ENCODE data around the gene AEBP2. TPM values are rescaled to one million over a fixed set of nuclear protein-coding genes. Genes with fewer than 3 reads are reported as not detected.
A peak's percentile ranks its signal among the peaks of the same experiment; 100 is the strongest.
"Not testable (repeated sequence)": the region's sequence is repeated elsewhere in the genome, so short reads cannot be mapped to it uniquely, and the experiment has no call there.

Gene AEBP2
- polyA plus RNA-seq, 3 donors = 59.1 to 67.9 (median 64.1) TPM

DNA sequence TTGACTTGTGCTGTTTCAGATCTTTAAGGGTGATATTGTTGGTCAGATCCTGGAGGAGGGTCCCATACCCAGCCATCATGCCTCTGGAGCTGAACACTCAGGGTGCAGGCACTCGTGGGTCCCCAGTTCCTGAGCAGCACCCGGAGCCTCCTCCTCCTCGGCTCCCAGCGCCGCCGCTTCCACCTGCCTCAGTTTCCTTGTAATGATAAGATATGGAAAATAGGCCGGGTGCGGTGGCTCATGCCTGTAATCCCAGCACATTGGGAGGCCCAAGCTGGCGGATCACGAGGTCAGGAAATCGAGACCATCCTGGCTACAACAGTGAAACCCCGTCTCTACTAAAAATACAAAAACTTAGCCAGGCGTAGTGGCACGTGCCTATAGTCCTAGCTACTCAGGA lies 20.2 kb upstream of the AEBP2 start:
- no peak for DNase-seq (ENCODE audit: low read depth in 3 of 3, low spot score in 2 of 3)

DNA sequence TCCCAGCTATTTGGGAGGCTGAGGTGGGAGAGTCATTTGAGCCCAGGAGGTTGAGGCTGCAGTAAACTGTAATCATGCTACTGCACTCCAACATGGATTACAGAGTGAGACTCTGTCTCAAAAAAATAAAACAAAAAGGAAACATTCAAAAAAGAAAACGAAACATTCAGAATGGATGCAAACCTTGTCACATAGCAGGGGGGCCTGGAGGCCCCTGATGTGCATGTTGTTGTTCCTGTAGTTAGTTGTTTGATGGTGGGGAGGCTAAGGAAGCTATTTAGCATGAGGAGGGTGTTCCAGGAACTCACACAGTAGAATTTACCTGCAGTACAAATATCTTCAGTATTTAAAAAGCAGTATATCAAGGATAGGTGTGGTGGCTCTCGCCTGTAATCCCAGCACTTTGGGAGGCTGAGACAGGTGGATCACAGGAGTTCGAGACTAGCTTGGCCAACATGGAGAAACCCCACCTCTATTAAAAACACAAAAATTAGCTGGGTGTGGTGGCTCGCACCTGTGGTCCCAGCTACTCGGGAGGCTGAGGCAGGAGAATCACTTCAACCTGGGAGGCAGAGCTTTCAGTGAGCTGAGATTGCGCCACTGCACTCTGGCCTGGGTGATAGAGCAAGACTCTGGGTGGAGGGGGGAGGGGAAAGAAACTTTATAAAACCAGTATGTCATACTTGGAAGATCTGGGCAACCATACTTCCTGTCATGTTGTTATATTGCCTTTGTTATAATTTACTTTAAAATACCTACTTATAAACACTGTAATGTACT lies 17.6 kb upstream of the AEBP2 start:
- no peak for DNase-seq (ENCODE audit: low read depth in 3 of 3, low spot score in 2 of 3)

DNA sequence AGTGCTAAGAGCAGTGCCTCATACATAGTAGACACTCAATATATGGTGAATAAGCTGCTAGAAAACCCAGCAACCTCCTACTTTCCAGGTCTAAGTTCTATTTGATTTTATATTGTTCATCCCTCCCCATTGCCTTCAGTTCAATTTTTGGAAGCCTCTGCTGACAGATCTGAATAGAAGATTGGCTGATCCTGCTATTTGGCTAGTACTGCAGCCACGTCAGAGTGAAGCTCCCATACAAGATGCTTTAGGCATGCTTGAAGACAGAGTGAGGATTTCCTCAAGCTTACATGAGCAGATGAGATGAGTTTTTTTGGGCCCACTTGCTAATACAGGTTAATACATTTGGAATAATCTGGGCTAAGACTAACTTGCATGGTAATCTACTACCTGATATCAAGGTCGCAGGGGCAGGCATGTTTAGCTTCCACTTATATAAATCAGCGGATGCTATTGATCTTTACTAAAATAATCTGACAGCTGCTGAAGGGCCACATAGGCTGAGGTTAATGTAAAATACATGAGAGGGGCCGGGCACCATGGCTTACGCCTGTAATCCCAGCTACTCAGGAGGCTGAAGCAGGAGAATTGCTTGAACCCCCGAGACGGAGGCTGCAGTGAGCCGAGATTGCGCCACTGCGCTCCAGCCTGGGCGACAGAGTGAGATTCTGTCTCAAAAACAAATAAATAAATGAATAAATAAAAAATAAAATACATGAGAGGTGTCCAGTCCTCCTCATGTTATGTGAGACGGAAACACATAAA lies 15.9 kb upstream of the AEBP2 start:
- DNase-seq (ENCODE audit: low read depth in 3 of 3, low spot score in 2 of 3) = no peak

DNA sequence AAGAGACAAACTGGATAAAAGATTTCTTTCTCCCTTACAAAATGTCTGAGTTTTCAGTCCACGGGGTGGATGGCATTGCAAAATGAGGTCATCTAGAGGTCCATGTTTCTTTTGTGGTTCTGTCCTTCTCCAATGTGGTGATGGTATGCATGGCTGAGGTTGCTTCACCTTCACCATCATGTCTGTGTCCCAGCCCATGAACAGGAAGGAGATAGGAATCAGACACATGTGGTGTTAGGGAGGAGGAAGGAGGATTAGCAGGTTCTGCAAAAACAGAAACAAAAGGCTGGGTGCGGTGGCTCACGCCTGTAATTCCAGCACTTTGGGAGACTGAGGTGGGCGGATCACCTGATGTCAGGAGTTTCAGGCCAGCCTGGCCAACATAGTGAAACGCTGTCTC lies 11.0 kb upstream of the AEBP2 start:
- DNase-seq (ENCODE audit: low read depth in 3 of 3, low spot score in 2 of 3) = no peak

DNA sequence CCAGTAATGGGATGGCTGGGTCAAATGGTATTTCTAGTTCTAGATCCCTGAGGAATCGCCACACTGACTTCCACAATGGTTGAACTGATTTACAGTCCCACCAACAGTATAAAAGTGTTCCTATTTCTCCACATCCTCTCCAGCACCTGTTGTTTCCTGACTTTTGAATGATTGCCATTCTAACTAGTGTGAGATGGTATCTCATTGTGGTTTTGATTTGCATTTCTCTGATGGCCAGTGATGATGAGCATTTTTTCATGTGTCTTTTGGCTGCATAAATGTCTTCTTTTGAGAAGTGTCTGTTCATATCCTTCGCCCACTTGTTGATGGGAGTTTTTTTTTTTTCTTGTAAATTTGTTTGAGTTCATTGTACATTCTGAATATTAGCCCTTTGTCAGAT lies 9.8 kb upstream of the AEBP2 start:
- DNase-seq (ENCODE audit: low read depth in 3 of 3, low spot score in 2 of 3) = not testable (repeated sequence)

DNA sequence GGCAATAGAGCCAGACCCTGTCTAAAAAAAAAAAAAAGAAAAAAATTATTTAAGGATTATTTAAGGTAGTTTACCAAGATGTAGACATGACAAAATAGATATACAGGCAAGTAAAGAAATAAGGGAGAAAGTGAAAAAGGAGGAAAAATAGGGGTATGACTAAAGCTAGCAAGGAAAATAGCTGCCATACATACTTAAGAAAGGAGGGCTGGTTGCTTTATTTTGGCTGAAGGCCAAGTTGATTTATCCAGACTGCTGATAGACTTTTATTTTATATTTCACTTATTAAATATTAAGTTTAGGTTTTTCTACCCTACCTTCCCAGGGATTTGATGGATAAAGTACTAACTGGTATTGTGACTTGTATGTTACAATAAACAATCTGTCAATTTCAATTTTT lies 8.3 kb upstream of the AEBP2 start:
- DNase-seq (ENCODE audit: low read depth in 3 of 3, low spot score in 2 of 3) = no peak

DNA sequence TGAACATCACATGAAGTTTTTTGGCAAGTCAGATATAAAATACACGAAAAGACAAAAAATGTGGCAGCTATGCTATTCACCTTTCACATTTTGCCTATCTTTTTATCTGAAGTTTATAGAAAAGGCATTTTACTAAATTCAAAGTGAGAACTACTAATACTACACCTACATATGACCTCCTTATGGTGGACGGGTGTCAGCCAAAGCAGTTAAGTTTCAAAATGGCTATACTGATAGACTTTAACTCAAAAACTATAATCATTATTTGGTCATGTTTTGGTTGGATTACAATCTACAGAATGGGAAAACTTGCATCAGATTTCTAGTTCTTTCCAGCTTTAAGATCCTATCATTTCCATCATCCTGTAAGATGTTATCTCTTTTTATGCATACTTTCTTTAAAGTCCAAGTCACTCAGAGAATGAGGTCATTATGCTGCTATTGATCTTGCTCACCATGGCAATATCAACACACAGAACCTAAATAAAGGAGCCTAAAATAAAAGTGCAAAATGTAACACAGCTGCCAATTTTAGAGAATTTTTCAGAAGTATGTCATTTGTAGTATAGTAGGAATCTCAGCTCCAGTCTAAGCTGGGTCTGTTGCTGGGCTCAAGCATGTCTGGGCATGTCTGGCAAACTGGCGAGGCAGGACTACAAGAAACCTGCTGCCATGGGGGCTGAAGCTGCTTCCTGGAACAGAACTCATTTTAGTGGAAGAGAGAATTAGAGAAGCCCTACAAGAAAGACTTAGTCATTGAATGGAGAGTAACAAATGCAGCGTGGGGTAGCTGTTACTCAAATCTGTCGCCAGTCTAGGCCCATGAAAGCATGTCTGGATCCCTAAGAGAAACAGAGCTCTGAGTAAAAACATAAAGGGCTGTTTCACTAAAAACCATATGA lies 7.6 kb upstream of the AEBP2 start:
- DNase-seq (ENCODE audit: low read depth in 3 of 3, low spot score in 2 of 3) = no peak

DNA sequence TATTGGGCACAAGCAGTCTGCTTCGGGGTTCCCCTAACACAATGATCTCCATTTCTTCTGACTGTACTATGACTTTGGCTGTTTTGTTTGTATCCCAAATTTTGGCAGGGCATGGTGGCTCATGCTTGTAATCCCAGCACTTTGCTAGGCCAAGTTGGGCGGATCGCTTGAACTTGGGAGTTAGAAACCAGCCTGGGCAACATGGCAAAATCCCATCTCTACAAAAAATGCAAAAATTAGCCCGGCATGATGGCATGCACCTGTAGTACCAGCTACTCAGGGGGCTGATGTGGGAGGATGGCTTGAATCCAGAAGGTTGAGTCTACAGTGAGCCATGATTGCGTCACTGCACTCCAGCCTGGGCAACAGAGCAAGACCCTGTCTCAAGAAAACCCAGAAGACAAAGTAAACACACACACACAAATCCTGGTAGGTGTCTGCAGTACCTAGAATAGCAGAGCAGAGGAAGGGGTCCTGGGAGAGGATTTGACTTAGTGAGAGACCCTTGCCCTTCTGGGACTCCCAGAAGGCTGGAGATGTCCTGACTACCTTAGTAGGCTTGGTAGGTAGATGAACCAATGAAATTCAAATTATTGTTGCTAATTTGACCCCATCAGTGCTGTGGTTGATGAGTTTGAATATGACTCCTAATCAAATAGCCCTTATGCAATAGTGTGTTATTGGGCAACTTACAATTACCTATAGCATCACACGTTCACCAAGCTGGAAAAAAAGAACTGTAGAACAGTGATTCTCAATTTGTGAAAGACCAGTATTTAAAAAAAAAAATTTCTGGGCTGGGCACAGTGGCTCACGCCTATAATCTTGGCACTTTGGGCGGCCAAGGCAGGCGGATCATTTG lies 6.8 kb upstream of the AEBP2 start:
- DNase-seq (ENCODE audit: low read depth in 3 of 3, low spot score in 2 of 3) = no peak

DNA sequence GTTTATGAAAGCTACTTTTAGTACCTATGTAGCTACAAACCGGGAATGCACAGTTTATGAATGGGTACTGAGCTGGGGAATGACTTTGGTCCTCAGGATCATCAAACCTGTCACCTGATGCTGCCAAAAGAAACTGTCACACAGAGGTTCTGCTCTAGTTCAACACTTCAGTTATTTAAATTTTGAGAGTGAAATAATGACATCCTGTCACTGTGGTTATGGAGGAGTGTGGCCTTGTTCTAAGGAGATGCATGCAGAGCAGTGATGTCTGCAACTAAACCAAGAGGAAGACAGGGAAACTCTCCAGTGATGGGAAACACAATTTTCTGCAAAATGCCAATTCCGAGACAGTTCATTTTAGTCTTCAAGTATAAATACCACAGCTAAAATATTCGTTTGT lies 4.8 kb upstream of the AEBP2 start:
- no peak for DNase-seq (ENCODE audit: low read depth in 3 of 3, low spot score in 2 of 3)

DNA sequence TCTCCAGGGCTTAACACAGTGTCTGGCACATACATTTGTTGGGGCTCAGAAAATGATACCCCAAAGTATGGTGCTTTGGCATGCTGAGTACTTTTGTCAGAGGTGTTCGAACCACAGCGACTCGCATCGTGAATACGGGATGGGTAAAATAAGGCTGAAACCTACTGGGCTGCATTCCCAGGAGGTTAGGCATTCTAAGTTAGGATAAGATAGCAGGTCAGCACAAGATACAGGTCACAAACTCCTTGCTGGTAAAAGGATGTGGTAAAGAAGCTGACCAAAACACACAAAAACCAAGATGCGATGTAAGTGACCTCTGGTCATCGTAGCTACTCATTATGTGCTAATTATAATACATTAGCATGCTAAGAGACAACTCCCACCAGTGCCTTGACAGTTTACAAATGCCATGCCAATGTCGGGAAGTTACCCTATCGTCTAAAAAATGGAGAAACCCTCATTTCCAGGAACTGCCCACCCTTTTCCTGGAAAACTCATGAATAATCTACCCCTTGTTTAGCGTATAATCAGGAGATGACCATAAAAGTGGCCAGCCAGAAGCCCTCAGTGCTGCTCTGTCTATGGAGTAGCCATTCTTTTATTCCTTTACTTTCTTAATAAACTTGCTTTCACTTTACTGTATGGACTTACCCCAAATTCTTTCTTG lies 3.3 kb upstream of the AEBP2 start:
- no peak for DNase-seq (ENCODE audit: low read depth in 3 of 3, low spot score in 2 of 3)

DNA sequence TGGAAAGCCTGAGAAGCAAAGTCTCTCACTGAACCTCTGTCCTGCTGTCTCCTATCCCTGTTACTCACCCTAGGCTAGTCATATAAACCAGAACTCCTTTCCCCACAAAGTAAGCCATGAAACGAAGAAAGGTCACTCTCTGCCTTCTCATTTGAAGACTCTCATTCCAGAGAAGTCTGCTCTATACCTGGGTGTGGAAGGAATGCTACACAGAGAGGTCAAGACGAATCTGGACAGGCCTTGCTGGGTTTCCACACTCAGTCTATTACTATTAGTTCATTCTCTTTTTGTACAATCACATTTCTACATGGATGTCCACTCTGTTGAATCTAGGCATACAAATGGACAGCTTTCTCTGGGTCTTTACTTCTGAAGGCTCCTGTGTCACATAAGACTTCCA lies 2.4 kb upstream of the AEBP2 start:
- DNase-seq (ENCODE audit: low read depth in 3 of 3, low spot score in 2 of 3) = no peak

DNA sequence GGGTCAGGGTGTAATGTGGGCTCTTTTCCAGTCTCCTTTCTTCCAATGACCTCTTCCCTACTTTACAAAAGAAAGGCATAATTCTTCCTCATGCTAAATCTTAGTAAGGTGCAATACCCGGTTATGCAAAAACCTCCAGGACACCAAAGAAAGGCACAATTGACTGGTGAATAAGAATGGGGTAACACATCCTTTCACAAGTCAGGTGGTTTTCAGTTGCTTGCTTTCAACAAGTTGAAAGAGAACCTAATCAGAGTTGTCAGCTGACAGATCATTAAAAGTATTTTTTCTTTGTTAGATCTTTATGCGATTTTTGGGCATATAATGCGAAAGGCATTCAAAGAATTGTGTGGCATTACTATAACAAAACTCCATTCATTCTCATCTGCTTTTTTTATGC lies 1.3 kb upstream of the AEBP2 start:
- DNase-seq (ENCODE audit: low read depth in 3 of 3, low spot score in 2 of 3) = no peak

DNA sequence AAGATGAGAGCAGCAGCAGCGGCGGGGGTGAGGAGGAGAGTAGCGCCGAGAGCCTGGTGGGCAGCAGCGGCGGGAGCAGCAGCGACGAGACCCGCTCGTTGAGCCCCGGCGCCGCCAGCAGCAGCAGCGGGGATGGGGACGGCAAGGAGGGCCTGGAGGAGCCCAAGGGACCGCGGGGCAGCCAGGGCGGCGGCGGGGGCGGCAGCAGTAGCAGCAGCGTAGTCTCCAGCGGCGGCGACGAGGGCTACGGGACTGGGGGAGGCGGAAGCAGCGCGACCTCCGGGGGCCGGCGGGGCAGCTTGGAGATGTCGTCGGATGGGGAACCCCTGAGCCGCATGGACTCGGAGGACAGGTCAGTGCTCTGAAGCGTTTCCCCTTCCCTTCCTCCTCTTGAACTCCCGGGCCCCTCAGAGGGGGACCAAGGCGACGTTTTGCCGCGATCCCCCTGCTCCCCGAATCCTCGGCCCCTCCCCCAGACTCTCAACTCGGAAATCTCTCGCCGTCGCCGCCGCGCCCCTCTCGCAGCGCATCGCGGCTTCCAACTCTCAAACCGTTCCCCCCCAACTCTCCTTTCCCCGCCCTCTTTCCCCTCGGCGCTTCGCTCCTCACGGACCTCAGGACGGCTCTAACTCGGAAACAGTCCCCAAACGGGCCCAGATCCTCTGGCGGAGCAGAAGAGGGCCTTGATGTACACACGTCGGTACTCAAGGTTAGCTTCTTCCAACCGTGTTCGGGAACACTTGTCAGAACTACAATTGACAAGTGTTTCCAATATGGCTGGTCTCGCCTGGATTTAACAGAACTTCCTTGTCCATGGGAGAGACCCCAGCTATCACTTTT lies 947 bp downstream of the AEBP2 start:
- peak in 2 of 3 donors; percentile 51 to 61 for DNase-seq (ENCODE audit: low read depth in 3 of 3, low spot score in 2 of 3)

DNA sequence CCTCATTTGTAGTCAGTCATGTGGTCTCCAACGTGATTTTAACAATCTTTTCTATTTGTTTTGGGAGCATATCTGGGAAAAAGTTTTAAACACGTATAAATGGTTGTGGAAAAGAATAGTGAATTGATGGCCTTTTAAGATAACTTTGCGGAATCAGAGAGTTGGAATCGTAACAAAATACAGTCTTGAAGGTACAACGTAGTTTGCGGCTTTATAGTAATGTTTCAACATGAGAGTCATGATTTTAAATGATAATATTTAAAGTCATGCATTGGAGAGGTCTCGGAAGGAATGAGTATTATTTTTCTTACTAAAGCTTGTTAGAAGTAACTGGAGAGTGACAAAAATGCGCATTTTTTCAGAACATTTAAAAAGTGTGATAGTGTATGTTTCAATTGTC lies 1.6 kb downstream of the AEBP2 start:
- no peak for DNase-seq (ENCODE audit: low read depth in 3 of 3, low spot score in 2 of 3)

DNA sequence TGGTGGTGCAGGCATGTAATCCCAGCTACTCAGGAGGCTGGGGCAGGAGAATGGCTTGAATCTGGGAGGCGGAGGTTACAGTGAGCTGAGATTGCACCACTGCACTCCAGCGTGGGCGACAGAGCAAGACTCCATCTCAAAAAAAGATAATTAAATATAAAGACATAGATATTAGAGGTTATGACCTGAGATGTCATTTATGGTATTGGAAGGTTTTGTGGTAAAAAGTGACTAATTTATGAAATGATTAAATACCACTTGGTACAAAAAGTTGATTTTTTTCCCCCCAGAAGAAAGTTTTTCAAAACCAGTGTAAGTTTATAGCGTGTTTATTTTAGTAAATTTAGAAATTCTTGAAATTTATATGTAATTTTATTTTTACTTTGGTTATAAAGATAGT lies 4.3 kb downstream of the AEBP2 start:
- no peak for DNase-seq (ENCODE audit: low read depth in 3 of 3, low spot score in 2 of 3)

DNA sequence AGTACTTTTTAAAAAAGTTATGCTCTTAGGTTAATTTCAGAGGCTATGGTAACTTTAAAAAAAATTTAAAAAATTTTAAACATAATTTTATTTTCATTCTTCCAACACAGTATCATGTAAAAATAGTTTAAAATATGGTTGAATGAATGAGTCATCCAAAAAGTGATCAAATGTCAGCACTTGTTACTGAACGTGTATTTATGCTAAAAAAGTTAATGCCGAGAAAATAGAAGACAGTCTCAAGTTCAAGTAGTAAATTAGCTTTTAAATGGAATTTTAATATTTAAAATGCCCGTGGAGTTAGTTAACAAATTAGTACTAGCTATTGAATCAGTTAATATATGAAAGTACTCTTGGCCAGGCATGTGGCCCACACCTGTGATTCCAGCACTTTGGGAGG lies 4.8 kb downstream of the AEBP2 start:
- no peak for DNase-seq (ENCODE audit: low read depth in 3 of 3, low spot score in 2 of 3)

DNA sequence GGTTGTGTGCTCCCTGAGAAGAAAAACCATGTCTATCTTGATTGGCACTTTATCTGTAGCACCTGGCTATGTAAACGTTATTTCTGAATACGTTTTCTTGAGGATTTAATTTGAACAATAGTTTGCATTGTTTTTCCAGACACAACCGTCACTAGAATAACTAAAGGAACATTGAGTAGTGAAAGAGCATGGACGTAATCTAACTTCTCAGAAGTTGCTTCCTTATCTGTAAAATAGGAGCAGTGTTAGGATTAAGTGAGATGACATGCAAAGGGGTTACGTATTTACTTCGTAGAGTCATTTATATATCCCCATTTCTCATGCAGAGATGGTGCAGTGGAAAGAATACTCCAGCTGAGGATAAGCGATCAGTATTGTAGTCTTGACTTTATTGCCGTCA lies 8.1 kb downstream of the AEBP2 start:
- no peak for DNase-seq (ENCODE audit: low read depth in 3 of 3, low spot score in 2 of 3)

DNA sequence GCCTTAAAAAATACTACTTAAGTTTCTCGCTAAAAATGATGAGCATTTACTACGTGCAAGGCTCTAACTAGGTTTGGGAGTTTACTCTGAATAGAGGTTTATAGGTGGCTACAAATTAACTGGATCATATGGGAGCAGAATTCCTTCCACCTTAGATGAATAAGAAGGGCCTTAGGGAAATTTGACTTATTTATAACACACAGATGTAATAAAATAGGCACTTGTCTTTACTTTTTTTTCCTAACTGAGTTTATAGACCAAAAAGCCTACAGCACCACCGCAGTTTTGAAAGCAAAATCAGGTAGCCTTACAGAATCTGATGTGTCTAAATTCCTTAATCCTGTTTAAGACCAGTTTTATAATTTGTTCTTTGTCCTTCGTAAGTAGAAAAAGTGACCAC lies 10.5 kb downstream of the AEBP2 start:
- no peak for DNase-seq (ENCODE audit: low read depth in 3 of 3, low spot score in 2 of 3)

DNA sequence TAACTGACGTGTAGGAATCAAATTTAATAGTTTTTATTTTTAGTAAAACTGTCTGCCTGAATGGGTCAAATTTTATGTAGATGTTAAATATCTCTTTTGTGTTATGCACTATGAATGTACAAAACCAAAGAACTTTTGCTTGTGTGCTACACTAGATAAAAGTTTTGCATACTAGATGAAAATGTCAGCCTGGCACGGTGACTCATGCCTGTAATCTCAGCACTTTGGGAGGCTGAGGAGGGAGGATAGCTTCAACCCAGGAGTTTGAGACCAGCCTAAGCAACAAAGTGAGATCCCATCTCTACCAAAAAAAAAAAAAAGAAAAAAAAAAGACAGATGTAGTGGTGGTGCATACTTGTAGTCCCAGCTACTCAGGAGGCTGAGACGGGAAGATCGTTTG lies 11.1 kb downstream of the AEBP2 start:
- no peak for DNase-seq (ENCODE audit: low read depth in 3 of 3, low spot score in 2 of 3)

Data from right renal cortex interstitium (tissue), 3 donors.